Endothelial cell of umbilical vein (primary cell): ENCODE measurements around the gene LSMEM2. TPM values are rescaled to one million over a fixed set of nuclear protein-coding genes. Genes with fewer than 3 reads are reported as not detected.

ENCODE experiments used
- BruUV-seq: library from RNA; stranded (reverse); fragments of 400-500 nt; replicated peaks from 2 replicates; lab custom pipeline; 2021; lab: Mats Ljungman, UMichigan
- CTCF ChIA-PET: fragments of 300-600, 350-600 bp; sonication (Branson Sonifier 250); formaldehyde crosslinking; loops from one replicate; lab custom pipeline; 2021; ENCODE audit warnings: antibody characterized with exemption, inconsistent platforms; lab: Charles Lee
- POLR2A ChIA-PET: fragments of 300-600, 350-600 bp; sonication (Branson Sonifier 250); formaldehyde crosslinking; loops from one replicate; lab custom pipeline; 2021; ENCODE audit warnings: antibody characterized with exemption, inconsistent platforms; lab: Charles Lee
- DNase-seq: peaks from one replicate; pipeline ENCODE4 v3.0.0-alpha.2; 2011; ENCODE audit warnings: low read depth, low spot score
- FAIRE-seq: peaks from 2 replicates; lab custom pipeline; 2011; peaks lifted over from hg19 to GRCh38; lab: Jason Lieb, UNC
- H2AFZ ChIP-seq: 2 replicates; pipeline ENCODE4 v1.6.0; 2012; ENCODE audit warnings: low read depth, low read length, control low read depth, inconsistent platforms
- H3K27ac ChIP-seq: 2 replicates; pipeline ENCODE4 v1.5.1; 2011; ENCODE audit warnings: low read depth, mild to moderate bottlenecking, control low read depth, low read length, moderate library complexity; ENCODE audit not compliant: insufficient read depth
- H3K27me3 ChIP-seq, 2 experiments: 2 replicates each; pipeline versions ENCODE4 v1.6.0 to v1.6.1; 2011; ENCODE audit warnings: low read length in 2 of 2, mixed read lengths in 1 of 2; ENCODE audit not compliant: control insufficient read depth in 2 of 2, insufficient read depth in 2 of 2
- H3K36me3 ChIP-seq, 2 experiments: 2 replicates in 1 of 2; 3 replicates in 1 of 2; pipeline ENCODE4 v1.5.1; 2011; ENCODE audit warnings: low read length in 2 of 2, mild to moderate bottlenecking in 1 of 2, moderate library complexity in 1 of 2; ENCODE audit not compliant: control insufficient read depth in 2 of 2, insufficient read depth in 2 of 2; ENCODE audit errors: extremely low read depth in 1 of 2
- H3K4me1 ChIP-seq: 3 replicates; pipeline ENCODE4 v1.5.1; 2011; ENCODE audit warnings: mild to moderate bottlenecking, low read length; ENCODE audit not compliant: control insufficient read depth, insufficient read depth; ENCODE audit errors: extremely low read depth
- H3K4me2 ChIP-seq: 2 replicates; pipeline ENCODE4 v1.6.1; 2011; ENCODE audit warnings: low read length, control low read depth, mixed read lengths; ENCODE audit not compliant: insufficient read depth
- H3K4me3 ChIP-seq, 3 experiments: fragments of 200-600 bp in 1 of 3; sonication (generic), shearing (Covaris generic) in 1 of 3; replicated peaks in 1 of 3; 2 replicates each; pipeline ENCODE4 v1.5.1; 2011 to 2016; ENCODE audit warnings: control low read depth in 3 of 3, low read length in 3 of 3, mild to moderate bottlenecking in 2 of 3, inconsistent platforms in 1 of 3, low read depth in 1 of 3, moderate library complexity in 1 of 3; ENCODE audit not compliant: insufficient read depth in 1 of 3
- H3K79me2 ChIP-seq: 2 replicates; pipeline ENCODE4 v1.6.0; 2012; ENCODE audit warnings: low read length, inconsistent platforms; ENCODE audit not compliant: control insufficient read depth, insufficient read depth
- H3K9ac ChIP-seq: replicated peaks from 2 replicates; pipeline ENCODE3; 2011; ENCODE audit warnings: low read length, control low read depth; ENCODE audit not compliant: insufficient read depth; ENCODE audit errors: extremely low read depth
- H3K9me1 ChIP-seq: replicated peaks from 3 replicates; pipeline ENCODE4 v1.6.0; 2011; ENCODE audit warnings: mild to moderate bottlenecking, low read length; ENCODE audit not compliant: control insufficient read depth, insufficient read depth; ENCODE audit errors: extremely low read depth
- H3K9me3 ChIP-seq: replicated peaks from 2 replicates; pipeline ENCODE4 v1.5.1; 2012; ENCODE audit warnings: low read length, inconsistent platforms; ENCODE audit not compliant: control insufficient read depth, insufficient read depth
- H4K20me1 ChIP-seq: replicated peaks from 2 replicates; pipeline ENCODE3; 2011; ENCODE audit warnings: mild to moderate bottlenecking, low read length; ENCODE audit not compliant: control insufficient read depth, insufficient read depth; ENCODE audit errors: extremely low read depth
- CTCF ChIP-seq, 2 donors: IDR thresholded peaks; 1 replicate in 1 of 2; 2 replicates in 1 of 2; pipeline ENCODE4 v1.5.1; 2011; ENCODE audit warnings: low read length in 2 of 2, mild to moderate bottlenecking in 2 of 2, moderate library complexity in 2 of 2, control low read depth in 1 of 2, inconsistent platforms in 1 of 2, low read depth in 1 of 2; ENCODE audit not compliant: insufficient read depth in 1 of 2; ENCODE audit errors: extremely low read depth in 1 of 2
- EZH2 ChIP-seq: IDR thresholded peaks from 2 replicates; pipeline ENCODE4 v1.6.1; 2012; ENCODE audit warnings: borderline replicate concordance, low read depth, mild to moderate bottlenecking, moderate library complexity, low read length, inconsistent platforms; ENCODE audit not compliant: severe bottlenecking
- POLR2AphosphoS5 ChIP-seq: IDR thresholded peaks from 2 replicates; pipeline ENCODE4 v1.6.1; 2012; ENCODE audit warnings: low read depth, mild to moderate bottlenecking, control low read depth, low read length, moderate library complexity; ENCODE audit not compliant: insufficient read depth
- dilution Hi-C: fragments of 300-500 bp; cut with MboI; formaldehyde crosslinking; loops from one replicate; pipeline ENCODE4 v1.15.0; 2019; ENCODE audit warnings: low sequenced_read_pairs; ENCODE audit not compliant: extremely low pct_ligation_motif_present
- intact Hi-C: fragments of 100-400 bp; cut with micrococcal nuclease; formaldehyde crosslinking; loops from one replicate; pipeline ENCODE4 v1.10.0; 2022
- polyA plus RNA-seq, 4 experiments: library from polyadenylated mRNA; depleted of rRNA in 3 of 4; stranded (reverse) in 3 of 4; unstranded in 1 of 4; fragments of >200 nt; gene quantifications; 2 replicates each; pipeline versions ENCODE4 v1.2.1 to v1.2.3, GENCODE V29; 2011 to 2012; ENCODE audit warnings: missing spikeins in 1 of 4
- total RNA-seq: library from RNA; stranded (reverse); gene quantifications from 2 replicates; pipeline ENCODE4 v1.2.3, GENCODE V29; 2021
- TF ChIP-seq, protein P1 (sequence below): IDR thresholded peaks from 2 replicates; pipeline ENCODE4 v1.6.1; 2011; ENCODE audit not compliant: insufficient read depth, insufficient read length

The LSMEM2 gene
- total and polyA plus RNA-seq, 2 donors (not counting 3 experiments of a cell fraction or from before 2014, with no cell fraction given): not detected

GRCh38 chr3:50289130-50289529 is 10.2 kb downstream of the LSMEM2 start:
- POLR2A ChIA-PET: no interaction called here

More at GRCh38 chr3:50289130-50289529, 10.2 kb downstream of the LSMEM2 start:
- peaks cover 27% of the 10 kb centered on the region for H3K79me2 ChIP-seq
- H3K4me2 ChIP-seq: no peak overlapping the region
- intact Hi-C loops (no loop called here), dilution Hi-C loops (no loop called here)
- H3K4me3 ChIP-seq: no peak overlapping the region
- TF ChIP-seq, protein P1, sequence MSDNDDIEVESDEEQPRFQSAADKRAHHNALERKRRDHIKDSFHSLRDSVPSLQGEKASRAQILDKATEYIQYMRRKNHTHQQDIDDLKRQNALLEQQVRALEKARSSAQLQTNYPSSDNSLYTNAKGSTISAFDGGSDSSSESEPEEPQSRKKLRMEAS: no peak
- no peak for TF ChIP-seq EZH2
- no peak for TF ChIP-seq CTCF (IDR thresholded peaks at IDR 0.05; ENCODE audit: extremely low read depth in 1 of 2, insufficient read depth in 1 of 2, low read depth in 1 of 2, low read length in 2 of 2)
- no peak for TF ChIP-seq POLR2AphosphoS5
- H3K27me3 ChIP-seq: no peaks in the 10 kb centered on the region
- no peaks in the 10 kb centered on the region for H3K9me3 ChIP-seq
- H4K20me1 ChIP-seq: no peaks in the 10 kb centered on the region
- H3K27ac ChIP-seq: no peak overlapping the region
- CTCF ChIA-PET: interaction anchor here (0.8 kb wide), 1 partner anchor 10 kb away, joined by 3 read pairs; no protein-coding TSS in a partner anchor
- no TSS peak for BruUV-seq
- DNase-seq: no peak
- no peak overlapping the region for H2AFZ ChIP-seq
- no peak overlapping the region for H3K9ac ChIP-seq
- FAIRE-seq: no peak
- H3K9me1 ChIP-seq: no peaks in the 10 kb centered on the region
- H3K4me1 ChIP-seq: peaks cover 11% of the 10 kb centered on the region
- peaks cover 3 to 35% of the 10 kb centered on the region in 2 experiments for H3K36me3 ChIP-seq
